ENCODE measurements around the gene HMBS.
"Not testable (repeated sequence)": the region's sequence is repeated elsewhere in the genome, so short reads cannot be mapped to it uniquely, and the experiment has no call there.

HMBS gene

GRCh38 chr11:119084663-119085436 is at the start of gene HMBS:
Gene HMBS (plus strand): TSS chr11:119084881. CDS start chr11:119085034, 153 bp downstream.
- TF ChIP-seq CTCF (IDR thresholded peaks at IDR 0.05; ENCODE audit: borderline replicate concordance, insufficient read depth, low read depth, low read length), result no peak
- peak within 1 kb of the TSS; percentile 70 for H3K4me3 ChIP-seq (ENCODE audit: low read depth, low read length)

- H3K4me3 ChIP-seq (ENCODE audit: low read depth, low read length), result no peak overlapping the region
- TF ChIP-seq CTCF (IDR thresholded peaks at IDR 0.05; ENCODE audit: borderline replicate concordance, insufficient read depth, low read depth, low read length), result no peak
Observed at GRCh38 chr11:119038884-119039283, 45.8 kb upstream of the HMBS start.

GRCh38 chr11:119039471-119039870 is 45.2 kb upstream of the HMBS start:
- not testable (repeated sequence) for H3K4me3 ChIP-seq (ENCODE audit: low read depth, low read length)

DNA sequence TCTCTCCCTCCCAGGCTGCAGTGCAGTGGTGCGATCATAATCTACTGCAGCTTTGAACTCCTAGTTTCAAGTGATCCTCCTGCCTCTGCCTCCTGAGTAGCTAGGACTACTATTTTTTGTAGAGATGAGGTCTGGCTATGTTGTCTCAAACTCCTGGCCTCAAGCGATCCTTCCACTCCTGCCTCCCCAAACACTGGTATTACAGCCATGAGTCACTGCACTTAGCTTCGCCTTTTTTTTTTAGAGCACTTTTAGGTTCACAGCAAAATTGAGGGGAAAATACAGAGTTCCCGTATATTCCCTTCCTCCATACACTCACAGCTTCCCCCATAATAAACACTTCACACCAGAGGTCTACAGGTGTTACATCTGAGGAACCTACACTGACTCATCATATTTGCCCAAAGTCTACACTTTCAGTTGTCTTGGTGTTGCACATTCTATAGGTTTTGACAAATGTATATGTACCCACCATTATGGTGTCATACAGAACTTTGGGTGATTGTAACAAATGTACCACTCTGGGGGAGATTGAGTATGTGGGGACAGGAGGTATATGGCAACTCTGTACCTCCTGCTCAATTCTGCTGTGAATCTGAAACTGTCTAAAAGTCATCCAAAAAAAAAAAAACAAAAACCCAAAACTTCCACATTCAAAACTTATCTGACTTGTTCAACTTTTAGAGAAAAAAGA is 42.7 kb upstream of the HMBS start:
- TF ChIP-seq CTCF (IDR thresholded peaks at IDR 0.05; ENCODE audit: borderline replicate concordance, insufficient read depth, low read depth, low read length), result no peak
- H3K4me3 ChIP-seq (ENCODE audit: low read depth, low read length), result no peak overlapping the region

DNA sequence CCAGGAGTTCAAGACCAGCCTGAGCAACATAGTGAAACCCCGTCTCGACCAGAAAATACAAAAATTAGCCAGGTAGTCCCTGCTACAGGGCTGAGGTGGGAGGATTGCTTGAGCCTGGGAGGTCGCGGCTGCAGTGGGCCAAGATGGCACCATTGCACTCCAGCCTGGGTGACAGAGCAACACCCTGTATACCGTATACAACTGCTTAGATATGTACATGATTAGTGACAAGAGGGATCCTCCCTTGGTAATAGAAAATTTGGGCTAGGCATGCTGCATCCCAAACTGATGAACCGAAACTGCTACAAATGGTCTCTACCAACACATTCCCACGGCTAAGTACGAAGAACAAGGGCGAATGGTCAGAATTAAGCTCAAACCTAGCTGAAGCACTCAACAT is 41.8 kb upstream of the HMBS start:
- H3K4me3 ChIP-seq (ENCODE audit: low read depth, low read length), result no peak overlapping the region
- no peak for TF ChIP-seq CTCF (IDR thresholded peaks at IDR 0.05; ENCODE audit: borderline replicate concordance, insufficient read depth, low read depth, low read length)

GRCh38 chr11:119044708-119045107 is 40.0 kb upstream of the HMBS start:
- TF ChIP-seq CTCF (IDR thresholded peaks at IDR 0.05; ENCODE audit: borderline replicate concordance, insufficient read depth, low read depth, low read length), result peak; percentile 32; the same call in 1 of the 2 replicates
- no peak overlapping the region for H3K4me3 ChIP-seq (ENCODE audit: low read depth, low read length)

- H3K4me3 ChIP-seq (ENCODE audit: low read depth, low read length), result no peak overlapping the region
- TF ChIP-seq CTCF (IDR thresholded peaks at IDR 0.05; ENCODE audit: borderline replicate concordance, insufficient read depth, low read depth, low read length), result no peak
Observed at GRCh38 chr11:119046489-119046888, 38.2 kb upstream of the HMBS start.

Measured in GM12875 (cell line).